Measurements from ENCODE around the gene TAF6L. TPM values are rescaled to one million over a fixed set of nuclear protein-coding genes. Genes with fewer than 3 reads are reported as not detected.

The TAF6L gene
- polyA plus RNA-seq, 1 experiment: 8.9 TPM

- Histone ChIP-seq H3K27ac (ENCODE audit: low read depth, low read length) (peak overlapping the region; percentile 70), H3K27me3 (ENCODE audit: control insufficient read depth, insufficient read depth, low read length) (no peaks in the 10 kb centered on the region), H3K4me3 (ENCODE audit: low read depth, low read length) (peak overlapping the region; percentile 99), H3K9me3 (ENCODE audit: control insufficient read depth, insufficient read depth, low read length) (no peaks in the 10 kb centered on the region; the same call in 1 of the 2 replicates)
- no peak for DNase-seq (ENCODE audit: low read depth, low spot score)
- POLR2A ChIA-PET: interaction anchor here (0.7 to 3.7 kb wide), 14 partner anchors 17 to 935 kb away, joined by 3 to 41 read pairs (median 7); partner anchors contain the start of genes C11orf98, CSKMT, LBHD1 and LRRN4CL
- CTCF ChIA-PET: interaction anchor here (0.6 to 1.8 kb wide), 2 partner anchors 43 to 60 kb away, joined by 3 to 5 read pairs; no protein-coding TSS in a partner anchor
- TF ChIP-seq CTCF (IDR thresholded peaks at IDR 0.05; ENCODE audit: low read depth, low read length): no peak
Measured at GRCh38 chr11:62726156-62726914, 44.9 kb upstream of the TAF6L start.

- Histone ChIP-seq H3K27me3 (ENCODE audit: control insufficient read depth, insufficient read depth, low read length) (no peaks in the 10 kb centered on the region), H3K9me3 (ENCODE audit: control insufficient read depth, insufficient read depth, low read length) (no peaks in the 10 kb centered on the region; the same call in 1 of the 2 replicates), H3K27ac (ENCODE audit: low read depth, low read length) (peak overlapping the region; percentile 70), H3K4me3 (ENCODE audit: low read depth, low read length) (peak overlapping the region; percentile 99)
- ChIA-PET POLR2A (interaction anchor here (0.5 to 3.7 kb wide), 25 partner anchors 14 to 935 kb away, joined by 3 to 41 read pairs (median 4); partner anchors contain the start of genes C11orf98, CSKMT, EEF1G and GANAB), CTCF (interaction anchor here (0.5 to 1.8 kb wide), 4 partner anchors 21 to 60 kb away, joined by 3 to 6 read pairs (median 4); no protein-coding TSS in a partner anchor)
- DNase-seq (ENCODE audit: low read depth, low spot score): no peak
- no peak for TF ChIP-seq CTCF (IDR thresholded peaks at IDR 0.05; ENCODE audit: low read depth, low read length)
Measured at GRCh38 chr11:62726915-62727164, 44.4 kb upstream of the TAF6L start.

- POLR2A ChIA-PET: interaction anchor here (0.5 to 3.7 kb wide), 31 partner anchors 12 to 1628 kb away, joined by 3 to 41 read pairs (median 4); partner anchors contain the start of genes C11orf98, CSKMT, EEF1G and GANAB
- CTCF ChIA-PET: interaction anchor here (0.5 to 1.8 kb wide), 5 partner anchors 21 to 59 kb away, joined by 3 to 6 read pairs (median 3); no protein-coding TSS in a partner anchor
- peak; percentile 99 for DNase-seq (ENCODE audit: low read depth, low spot score)
- no peaks in the 10 kb centered on the region; the same call in 1 of the 2 replicates for H3K9me3 ChIP-seq (ENCODE audit: control insufficient read depth, insufficient read depth, low read length)
- peak within 1 kb of the TSS; percentile 98 for H3K27ac ChIP-seq (ENCODE audit: low read depth, low read length)
- peak within 1 kb of the TSS; percentile 99 for H3K4me3 ChIP-seq (ENCODE audit: low read depth, low read length)
- TF ChIP-seq CTCF (IDR thresholded peaks at IDR 0.05; ENCODE audit: low read depth, low read length): 0 out of 2 replicates have a peak, but pooled peaks have one; percentile 11
- H3K27me3 ChIP-seq (ENCODE audit: control insufficient read depth, insufficient read depth, low read length): no peaks in the 10 kb centered on the region
Measured at GRCh38 chr11:62727165-62727871, 43.9 kb upstream of the TAF6L start, which contains the start of gene HNRNPUL2. Gene HNRNPUL2, minus strand, starts transcription at chr11:62727457. Its CDS starts 301 bp downstream, at chr11:62727156.

- no peaks in the 10 kb centered on the region for H3K27me3 ChIP-seq (ENCODE audit: control insufficient read depth, insufficient read depth, low read length)
Measured at GRCh38 chr11:62727872-62728170, 43.4 kb upstream of the TAF6L start.

More at GRCh38 chr11:62727872-62728170, 43.4 kb upstream of the TAF6L start:
- ChIA-PET POLR2A (interaction anchor here (0.6 to 3.7 kb wide), 28 partner anchors 11 to 1627 kb away, joined by 3 to 41 read pairs (median 5); partner anchors contain the start of genes C11orf98, CSKMT, EEF1G and INTS5), CTCF (interaction anchor here (0.5 to 1.8 kb wide), 3 partner anchors 22 to 59 kb away, joined by 3 to 5 read pairs (median 3); no protein-coding TSS in a partner anchor)
- no peak for TF ChIP-seq CTCF (IDR thresholded peaks at IDR 0.05; ENCODE audit: low read depth, low read length)
- H3K4me3 ChIP-seq (ENCODE audit: low read depth, low read length): peak overlapping the region; percentile 99
- H3K9me3 ChIP-seq (ENCODE audit: control insufficient read depth, insufficient read depth, low read length): no peaks in the 10 kb centered on the region; the same call in 1 of the 2 replicates
- H3K27ac ChIP-seq (ENCODE audit: low read depth, low read length): peak overlapping the region; percentile 98
- DNase-seq (ENCODE audit: low read depth, low spot score): peak; percentile 92

All from AG04450 (cell line).